ENCODE data around the gene CA9. TPM values are rescaled to one million over a fixed set of nuclear protein-coding genes. Genes with fewer than 3 reads are reported as not detected.
A peak's percentile ranks its signal among the peaks of the same experiment; 100 is the strongest.

Gene CA9
- total RNA-seq, 2 donors from 2014 or later = 1.8 to 5.9 TPM

DNA sequence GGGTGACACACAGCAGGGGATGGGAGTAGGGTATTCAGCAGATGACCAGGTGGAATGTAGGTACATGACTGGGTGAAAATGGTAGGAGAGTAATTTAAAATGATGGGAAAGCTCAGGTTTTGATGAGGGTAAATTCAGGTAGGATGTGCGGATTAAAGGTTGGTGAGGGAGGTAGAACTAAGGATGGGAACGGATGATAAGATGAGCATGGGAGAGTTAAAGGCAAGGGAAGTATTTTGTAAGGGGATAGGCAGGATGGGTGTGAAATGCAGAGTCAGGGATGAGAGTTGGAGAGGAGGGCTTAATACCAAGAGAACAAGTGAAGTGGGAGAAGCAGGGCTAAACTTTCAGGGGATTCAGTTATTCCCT, 56.7 kb downstream of the CA9 start:
- H3K4me3 ChIP-seq = peak overlapping the region; percentile 82
- intact Hi-C loops (cut with DNase I) = loop anchor here (5.0 kb wide), 1 partner anchor 68 kb away; no protein-coding TSS in a partner anchor
- peaks cover 4% of the 10 kb centered on the region for H3K36me3 ChIP-seq
- no peak for DNase-seq
- H3K9ac ChIP-seq (ENCODE audit: low read depth in 2 of 2, low read length in 2 of 2) = peak overlapping the region; percentile 12 to 95
- TF ChIP-seq, protein P1, sequence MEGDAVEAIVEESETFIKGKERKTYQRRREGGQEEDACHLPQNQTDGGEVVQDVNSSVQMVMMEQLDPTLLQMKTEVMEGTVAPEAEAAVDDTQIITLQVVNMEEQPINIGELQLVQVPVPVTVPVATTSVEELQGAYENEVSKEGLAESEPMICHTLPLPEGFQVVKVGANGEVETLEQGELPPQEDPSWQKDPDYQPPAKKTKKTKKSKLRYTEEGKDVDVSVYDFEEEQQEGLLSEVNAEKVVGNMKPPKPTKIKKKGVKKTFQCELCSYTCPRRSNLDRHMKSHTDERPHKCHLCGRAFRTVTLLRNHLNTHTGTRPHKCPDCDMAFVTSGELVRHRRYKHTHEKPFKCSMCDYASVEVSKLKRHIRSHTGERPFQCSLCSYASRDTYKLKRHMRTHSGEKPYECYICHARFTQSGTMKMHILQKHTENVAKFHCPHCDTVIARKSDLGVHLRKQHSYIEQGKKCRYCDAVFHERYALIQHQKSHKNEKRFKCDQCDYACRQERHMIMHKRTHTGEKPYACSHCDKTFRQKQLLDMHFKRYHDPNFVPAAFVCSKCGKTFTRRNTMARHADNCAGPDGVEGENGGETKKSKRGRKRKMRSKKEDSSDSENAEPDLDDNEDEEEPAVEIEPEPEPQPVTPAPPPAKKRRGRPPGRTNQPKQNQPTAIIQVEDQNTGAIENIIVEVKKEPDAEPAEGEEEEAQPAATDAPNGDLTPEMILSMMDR (IDR thresholded peaks at IDR 0.05) = no peak
- H3K9me3 ChIP-seq = no peaks in the 10 kb centered on the region
- H3K27ac ChIP-seq = peak overlapping the region; percentile 97
- H3K4me1 ChIP-seq = peaks cover 19% of the 10 kb centered on the region
- no peaks in the 10 kb centered on the region for H3K27me3 ChIP-seq

Small RNA genes lying within 50 kb of the gene (microRNA-seq; reads per million reads assigned to microRNA genes)
- gene MIR6852 = not detected

Other genes with a start within 250 kb of the CA9 start
- 1 to 10 TPM; 4.7 to 8.6 TPM for gene RUSC2, start 183.8 kb upstream of the CA9 start, total RNA-seq
- gene TESK1, start 68.7 kb upstream of the CA9 start, total RNA-seq = 10 to 100 TPM; 34.3 to 41.1 TPM
- 1 to 10 TPM in 1 of 2 donors, under 1 TPM in 1; 0.69 to 2.7 TPM for gene CD72, start 55.5 kb upstream of the CA9 start, total RNA-seq
- gene SIT1, start 23.0 kb upstream of the CA9 start, total RNA-seq = 1 to 10 TPM in 1 of 2 donors, under 1 TPM in 1; 0.67 to 1.0 TPM
- gene RMRP, start 15.9 kb upstream of the CA9 start, total RNA-seq = over 10,000 TPM; 17,917 to 26,785 TPM
- 10 to 100 TPM; 19.4 to 38.3 TPM for gene CCDC107, start 15.6 kb upstream of the CA9 start, total RNA-seq
- gene ARHGEF39, start 8.7 kb upstream of the CA9 start, total RNA-seq = 10 to 100 TPM in 1 of 2 donors, 1 to 10 TPM in 1; 7.3 to 34.0 TPM
- 100 to 1,000 TPM in 1 of 2 donors, 10 to 100 TPM in 1; 29.8 to 321 TPM for gene TPM2, start 16.0 kb downstream of the CA9 start, total RNA-seq
- 100 to 1,000 TPM; 177 to 196 TPM for gene TLN1, start 58.3 kb downstream of the CA9 start, total RNA-seq
- 10 to 100 TPM; 47.9 to 50.8 TPM for gene CREB3, start 58.7 kb downstream of the CA9 start, total RNA-seq
- gene GBA2, start 75.3 kb downstream of the CA9 start, total RNA-seq = 100 to 1,000 TPM; 127 to 157 TPM
- gene RGP1, start 75.4 kb downstream of the CA9 start, total RNA-seq = 10 to 100 TPM; 52.0 to 53.9 TPM
- 1 to 10 TPM in 1 of 2 donors, not detected in 1; 2.1 TPM for gene MSMP, start 80.3 kb downstream of the CA9 start, total RNA-seq
- gene NPR2, start 117.7 kb downstream of the CA9 start, total RNA-seq = 1 to 10 TPM; 7.0 to 9.7 TPM
- gene SPAG8, start 138.3 kb downstream of the CA9 start, total RNA-seq = under 1 TPM; 0.58 to 0.82 TPM
- 10 to 100 TPM; 49.5 to 64.5 TPM for gene HINT2, start 141.1 kb downstream of the CA9 start, total RNA-seq
- under 1 TPM in 1 of 2 donors, not detected in 1; 0.05 TPM for gene FAM221B, start 154.8 kb downstream of the CA9 start, total RNA-seq
- gene TMEM8B, start 155.3 kb downstream of the CA9 start, total RNA-seq = 10 to 100 TPM; 15.1 to 17.6 TPM
- not detected for gene OR13J1, start 196.5 kb downstream of the CA9 start, total RNA-seq
- 10 to 100 TPM; 43.1 to 65.0 TPM for gene HRCT1, start 232.3 kb downstream of the CA9 start, total RNA-seq
- 1 to 10 TPM; 1.1 to 2.6 TPM for gene SPAAR, start 235.6 kb downstream of the CA9 start, total RNA-seq